K562 (cell line): Measurements from ENCODE around the gene RAB31. TPM values are rescaled to one million over a fixed set of nuclear protein-coding genes. Genes with fewer than 3 reads are reported as not detected.

Experiments used
- ASH1L ChIP-seq: fragments of 450-650 bp; IDR thresholded peaks from 2 replicates; pipeline ENCODE4 v1.6.1; 2018; ENCODE audit warnings: borderline replicate concordance, mild to moderate bottlenecking, low read depth; ENCODE audit not compliant: partially characterized antibody
- FOXM1 ChIP-seq, 2 experiments: fragments of 450-650 bp in 1 of 2; sonication (generic) in 1 of 2; formaldehyde crosslinking in 1 of 2; IDR thresholded peaks; 2 replicates each; pipeline versions ENCODE4 v1.6.1 to v1.9.0; 2017 to 2022; ENCODE audit warnings: low read depth in 2 of 2, mild to moderate bottlenecking in 2 of 2, missing genetic modification reagents in 1 of 2, moderate library complexity in 1 of 2
- GATAD2B ChIP-seq: fragments of 450-650 bp; IDR thresholded peaks from 2 replicates; pipeline ENCODE4 v1.6.1; 2017; ENCODE audit warnings: mild to moderate bottlenecking, borderline replicate concordance
- MAFG ChIP-seq: fragments of 450-650 bp; conservative IDR thresholded peaks from 2 replicates; pipeline ENCODE4 v1.6.1; 2016; ENCODE audit warnings: missing genetic modification characterization, missing compliant biosample characterization
- NFRKB ChIP-seq: fragments of 450-650 bp; IDR thresholded peaks from 2 replicates; pipeline ENCODE4 v1.6.1; 2016; ENCODE audit warnings: low read depth
- PKNOX1 ChIP-seq: fragments of 450-650 bp; IDR thresholded peaks from 2 replicates; pipeline ENCODE4 v1.6.1; 2016
- RBM14 ChIP-seq: fragments of 200-400 bp; formaldehyde crosslinking; IDR thresholded peaks from 2 replicates; pipeline ENCODE4 v1.6.1; 2018; ENCODE audit warnings: low read depth, mild to moderate bottlenecking, low read length, moderate library complexity, borderline replicate concordance; ENCODE audit not compliant: insufficient read depth
- RCOR1 ChIP-seq, 2 experiments: IDR thresholded peaks; 2 replicates each; pipeline ENCODE4 v1.6.1; 2012; ENCODE audit warnings: low read depth in 2 of 2, low read length in 2 of 2, borderline replicate concordance in 1 of 2, improper control_type of control experiment in 1 of 2
- REST ChIP-seq, 2 experiments: fragments of 450-650 bp; formaldehyde crosslinking in 1 of 2; IDR thresholded peaks; 2 replicates each; pipeline versions ENCODE4 v1.4.0 to v1.6.1; 2014 to 2020; ENCODE audit warnings: mild to moderate bottlenecking in 2 of 2, borderline replicate concordance in 1 of 2, low read depth in 1 of 2
- SIN3A ChIP-seq, 2 experiments: fragments of 150-350 bp in 1 of 2; IDR thresholded peaks; 2 replicates each; pipeline ENCODE4 v1.6.1; 2011 to 2016; ENCODE audit warnings: borderline replicate concordance in 2 of 2, low read depth in 2 of 2, low read length in 2 of 2, mild to moderate bottlenecking in 2 of 2, moderate library complexity in 2 of 2; ENCODE audit not compliant: control insufficient read depth in 1 of 2
- XRCC3 ChIP-seq: fragments of 450-650 bp; IDR thresholded peaks from 2 replicates; pipeline ENCODE4 v1.6.1; 2017; ENCODE audit warnings: mild to moderate bottlenecking, moderate library complexity
- ZNF24 ChIP-seq: fragments of 450-650 bp; IDR thresholded peaks from 2 replicates; pipeline ENCODE4 v1.6.1; 2016
- ZNF277 ChIP-seq: fragments of 250-450 bp; sonication (Bioruptor Pico); IDR thresholded peaks from 2 replicates; pipeline ENCODE4 v1.8.0; 2022; ENCODE audit warnings: inconsistent platforms, mild to moderate bottlenecking, moderate library complexity, borderline replicate concordance
- polyA plus RNA-seq, 8 experiments: library from polyadenylated mRNA; depleted of rRNA in 4 of 8; stranded (reverse) in 5 of 8; unstranded in 3 of 8; fragments of >200 nt; fragmentation: Nextera tagmentation in 2 of 8; fragmentation: Illumina TruSeq in 1 of 8; extraction: Ambion mirVana in 2 of 8; extraction: Trizol in 1 of 8; gene quantifications; 2 replicates each; pipeline versions ENCODE4 v1.2.1 to v1.2.3, GENCODE V29; 2011 to 2014; ENCODE audit warnings: inconsistent platforms in 1 of 8, missing spikeins in 1 of 8
- total RNA-seq, 7 experiments: library from RNA; depleted of rRNA in 6 of 7; stranded (reverse); fragments of >200 nt in 6 of 7; fragmentation: Illumina TruSeq in 2 of 7; extraction: Trizol in 2 of 7; gene quantifications; 2 replicates each; pipeline versions ENCODE4 v1.2.1 to v1.2.3, GENCODE V29; 2011 to 2021; ENCODE audit warnings: low replicate concordance in 1 of 7

Gene RAB31
- total and polyA plus RNA-seq, 9 of the 15 experiments (the other 6 are each of a cell fraction or from before 2014, with no cell fraction given): 20.7 to 70.4 (median 41.3) TPM

- TF ChIP-seq ASH1L (no peak), XRCC3 (no peak), GATAD2B (no peak), ZNF277 (CRISPR knock-in tag) (no peak), MAFG (tag) (peak; percentile 57; the same call in 1 of the 2 replicates), PKNOX1 (peak; percentile 73), ZNF24 (no peak), FOXM1 (IDR thresholded peaks at IDR 0.05; ENCODE audit: low read depth) (peak; percentile 58), FOXM1 (CRISPR knock-in tag; IDR thresholded peaks at IDR 0.05; ENCODE audit: low read depth) (no peak), NFRKB (peak; percentile 53; the same call in 1 of the 2 replicates), REST (IDR thresholded peaks at IDR 0.05; ENCODE audit: borderline replicate concordance) (peak; percentile 70), REST (CRISPR knock-in tag; IDR thresholded peaks at IDR 0.05; ENCODE audit: low read depth) (no peak), RCOR1 (IDR thresholded peaks at IDR 0.05; ENCODE audit: borderline replicate concordance in 1 of 2, low read depth in 2 of 2, low read length in 2 of 2) (peak in 1 of 2 experiments; percentile 78; a peak in 1 of 4 replicates), SIN3A (IDR thresholded peaks at IDR 0.05; ENCODE audit: borderline replicate concordance in 2 of 2, control insufficient read depth in 1 of 2, low read depth in 2 of 2, low read length in 2 of 2) (no peak), RBM14 (no peak)
These were observed 120.7 kb downstream of the RAB31 start (continued) for GRCh38 chr18:9828506-9829396.
